GM19193 (cell line): Measurements from ENCODE around the gene ATG9B.

Experiments used
- POLR2A ChIP-seq: IDR thresholded peaks from 4 replicates; pipeline ENCODE4 v1.6.1; 2011; ENCODE audit not compliant: insufficient read depth, insufficient read length; ENCODE audit errors: extremely low read depth

The ATG9B gene

DNA sequence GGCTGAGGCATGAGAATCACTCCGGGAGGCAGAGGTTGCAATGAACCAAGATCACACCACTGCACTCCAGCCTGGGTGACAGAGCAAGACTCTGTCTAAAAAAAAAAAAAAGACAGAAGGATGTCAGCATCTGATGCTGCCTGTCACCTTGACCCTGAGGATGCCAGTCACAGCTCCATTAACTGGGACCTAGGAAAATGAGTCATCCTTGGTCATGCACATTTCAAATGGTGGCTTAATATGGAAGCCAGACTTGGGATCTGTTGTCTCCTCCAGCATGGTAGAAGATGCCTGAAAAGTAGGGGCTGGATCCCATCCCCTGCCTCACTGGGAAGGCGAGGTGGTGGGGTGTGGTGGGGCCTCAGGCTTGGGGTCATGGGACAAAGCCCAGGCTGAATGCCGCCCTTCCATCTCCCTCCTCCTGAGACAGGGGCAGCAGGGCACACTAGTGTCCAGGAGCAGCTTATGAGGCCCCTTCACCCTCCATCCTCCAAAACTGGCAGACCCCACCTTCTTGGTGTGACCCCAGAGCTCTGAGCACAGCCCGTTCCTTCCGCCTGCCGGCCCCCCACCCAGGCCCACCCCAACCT lies 32.1 kb downstream of the ATG9B start:
- TF ChIP-seq POLR2A = no peak

DNA sequence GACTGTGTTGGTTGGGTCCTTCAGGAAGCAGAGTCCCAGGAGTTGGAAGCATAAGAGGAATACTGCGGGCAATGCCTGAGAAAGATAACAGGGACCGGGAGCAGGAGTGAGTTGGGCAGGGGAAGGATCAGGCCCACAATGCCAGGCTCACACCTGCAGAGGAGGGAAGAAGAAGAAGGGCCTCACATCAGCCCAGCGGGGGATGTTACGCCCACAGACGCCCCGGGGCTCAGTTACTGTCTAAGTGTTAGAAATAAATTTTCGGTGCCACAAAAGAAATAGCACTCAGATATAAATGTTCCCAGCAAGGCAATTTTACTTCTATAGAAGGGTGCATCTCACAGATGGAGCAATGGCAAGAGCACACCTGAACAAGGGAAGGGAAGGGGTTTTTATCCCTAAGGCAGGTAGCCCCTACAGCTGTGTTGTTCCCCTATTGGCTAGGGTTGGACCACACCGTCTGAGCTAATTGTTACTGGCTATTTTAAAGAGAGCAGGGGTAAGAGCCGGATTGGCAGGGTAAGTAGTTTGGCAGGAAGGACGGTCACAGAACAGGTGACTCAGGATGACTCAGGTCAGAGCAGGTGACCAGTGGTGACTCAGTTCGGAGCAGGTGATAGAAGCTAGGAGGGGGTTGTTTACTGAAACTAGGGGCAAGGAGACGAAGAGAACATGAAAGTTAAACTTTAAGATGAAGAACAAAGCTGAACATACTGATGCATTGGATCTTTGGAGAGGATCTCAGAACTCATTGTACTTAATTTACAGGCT lies 33.7 kb downstream of the ATG9B start, which contains the start of gene NOS3:
Gene NOS3, plus strand, starts transcription at position 602 of the 771 bp plus-strand sequence. CDS start 2,787 bp downstream, outside the sequence.
- TF ChIP-seq POLR2A = no peak

DNA sequence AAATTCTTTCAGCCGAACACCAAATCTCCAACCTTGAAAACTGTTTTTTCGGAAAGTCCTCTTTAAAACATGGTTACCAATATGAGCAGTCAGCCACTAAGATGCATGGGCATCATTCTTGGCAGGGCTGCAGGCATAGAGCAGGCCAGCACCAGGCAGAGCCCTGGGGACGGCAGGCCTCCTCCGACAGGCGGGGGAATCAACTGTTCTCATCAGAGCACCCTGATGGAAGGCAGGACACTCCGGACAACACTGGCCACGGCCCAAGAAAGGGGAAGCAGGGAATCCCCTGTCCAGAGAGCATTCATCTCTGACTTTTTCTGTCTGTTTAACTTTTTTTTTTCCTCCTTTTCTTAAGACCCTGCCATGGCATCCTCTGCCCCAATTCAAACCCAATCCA lies 34.8 kb downstream of the ATG9B start:
- TF ChIP-seq POLR2A = no peak

DNA sequence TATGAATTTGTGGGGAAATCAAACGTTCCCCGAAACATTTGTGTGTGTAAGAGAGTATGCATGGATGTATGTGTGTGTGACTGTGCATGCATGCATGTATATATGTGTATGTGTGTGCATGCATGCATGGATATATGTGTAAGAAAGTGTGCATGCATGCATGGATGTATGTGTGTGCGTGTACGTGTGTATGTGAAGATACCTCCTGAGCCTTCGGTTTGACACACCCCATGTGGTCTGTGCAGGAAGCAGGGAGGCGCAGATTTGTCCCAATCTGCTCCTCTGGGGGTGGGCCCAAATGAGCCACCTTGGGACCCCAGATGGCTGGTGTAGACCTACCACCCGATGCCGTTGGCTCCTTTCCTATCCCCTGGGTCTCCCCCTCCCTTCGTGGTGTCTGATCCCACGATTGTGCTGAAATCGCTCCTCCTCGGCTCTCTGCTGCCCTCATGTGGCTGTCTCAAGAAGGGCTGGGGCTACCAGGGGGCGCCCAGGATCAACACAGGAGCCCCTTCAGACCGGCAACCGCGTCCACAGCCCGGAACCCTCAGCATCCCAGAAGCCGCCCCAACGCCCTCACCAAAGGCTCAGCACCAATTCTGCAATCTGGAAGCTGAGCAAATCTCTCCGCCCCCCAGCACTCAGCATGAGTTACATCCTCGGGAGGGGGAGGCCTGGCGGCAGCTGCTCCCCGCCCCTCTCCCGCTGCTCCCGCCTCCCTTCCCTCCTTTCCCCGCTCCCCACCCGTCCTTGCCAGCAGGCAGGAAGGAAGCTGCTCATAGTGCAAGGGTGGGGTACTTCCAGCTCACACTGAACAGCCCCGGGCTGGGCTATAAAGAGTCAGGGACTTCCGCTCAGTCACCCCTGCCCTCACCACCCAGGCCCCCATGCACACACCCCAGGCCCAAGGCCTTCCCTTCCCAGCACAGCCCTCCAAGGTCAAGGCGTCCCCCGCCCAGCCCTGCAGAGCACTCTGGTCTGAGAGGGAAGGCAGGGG lies 35.8 kb downstream of the ATG9B start:
- TF ChIP-seq POLR2A = no peak

DNA sequence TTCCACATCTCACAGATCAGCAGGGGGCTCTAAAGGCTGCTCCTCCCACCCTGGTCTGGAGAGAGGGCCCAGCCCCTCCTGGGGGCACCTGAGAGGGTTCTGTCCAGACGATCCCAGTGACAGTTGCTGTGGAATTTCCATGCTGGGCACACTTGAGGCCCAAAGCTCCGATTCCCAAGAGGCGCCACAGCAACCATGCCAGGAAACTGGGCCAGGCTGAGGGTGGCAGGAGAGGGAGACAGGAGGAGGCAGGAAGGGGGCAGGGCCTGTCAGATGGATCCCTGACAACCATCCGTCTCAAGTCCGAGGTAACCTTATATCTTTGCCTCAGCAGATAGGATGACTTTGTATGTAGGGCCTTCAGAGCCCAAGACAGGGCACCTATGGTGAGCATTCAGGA lies 37.7 kb downstream of the ATG9B start:
- no peak for TF ChIP-seq POLR2A

DNA sequence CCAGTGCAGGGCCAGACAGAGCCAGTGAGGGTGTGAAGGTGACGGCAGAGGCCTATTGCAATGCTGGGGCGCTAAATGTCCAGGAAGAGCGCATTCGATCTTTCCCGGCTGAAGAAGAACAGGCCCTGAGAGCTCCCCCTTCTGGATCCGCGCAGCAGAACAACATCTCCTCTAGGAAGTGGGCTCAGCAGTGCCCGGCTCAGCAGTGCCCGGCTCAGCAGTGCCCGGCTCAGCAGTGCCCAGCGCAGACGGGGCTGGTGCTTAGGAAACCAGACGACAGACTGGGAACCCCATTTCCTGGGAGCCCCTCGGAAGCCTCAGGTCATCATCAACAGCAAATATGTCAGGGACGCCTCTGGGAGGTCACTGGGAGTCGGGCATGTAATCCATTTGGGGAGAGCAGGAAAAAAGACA lies 38.2 kb downstream of the ATG9B start:
- TF ChIP-seq POLR2A = no peak

DNA sequence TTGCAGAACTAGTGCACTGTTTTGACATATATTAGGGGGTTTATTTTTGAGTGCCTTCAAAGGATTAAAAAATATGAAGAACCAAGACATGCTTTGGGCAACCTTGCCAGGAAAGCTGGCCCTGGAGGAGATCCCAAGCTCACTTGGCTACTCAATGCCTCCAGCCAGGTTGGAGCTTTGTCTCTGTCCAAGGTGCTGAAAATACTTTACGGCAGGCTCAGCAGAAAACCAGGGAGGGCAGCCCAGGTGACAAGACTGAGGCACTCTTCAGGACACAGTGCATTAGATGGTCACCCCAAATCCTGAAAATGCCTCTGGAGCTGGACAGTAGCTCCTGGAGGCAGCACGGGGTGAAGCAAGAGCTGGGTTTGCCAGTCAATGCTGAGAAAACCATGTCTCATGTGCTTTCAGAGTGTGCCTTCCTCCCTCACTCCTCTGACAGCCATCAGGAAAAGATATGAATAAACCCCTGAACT lies 40.4 kb downstream of the ATG9B start:
- no peak for TF ChIP-seq POLR2A

DNA sequence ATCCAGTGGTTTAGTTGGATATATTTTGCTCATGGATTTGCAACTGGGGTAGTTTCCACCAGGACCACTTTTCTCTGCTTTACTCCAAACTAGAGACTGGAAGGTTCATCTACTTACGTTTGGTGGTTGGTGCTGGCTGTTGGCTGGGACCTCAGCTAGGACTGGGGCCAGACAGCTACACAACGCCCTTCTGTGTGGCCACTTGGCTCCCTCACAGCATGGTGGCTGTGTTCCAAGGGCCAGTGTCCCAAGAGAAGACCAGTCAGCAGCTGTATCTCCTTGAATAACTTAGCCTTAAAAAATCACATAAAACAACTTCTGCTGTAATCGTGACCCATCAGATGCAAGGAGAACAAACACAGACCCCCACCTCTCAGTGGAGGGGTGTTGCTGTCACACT lies 41.9 kb downstream of the ATG9B start:
- TF ChIP-seq POLR2A = no peak

DNA sequence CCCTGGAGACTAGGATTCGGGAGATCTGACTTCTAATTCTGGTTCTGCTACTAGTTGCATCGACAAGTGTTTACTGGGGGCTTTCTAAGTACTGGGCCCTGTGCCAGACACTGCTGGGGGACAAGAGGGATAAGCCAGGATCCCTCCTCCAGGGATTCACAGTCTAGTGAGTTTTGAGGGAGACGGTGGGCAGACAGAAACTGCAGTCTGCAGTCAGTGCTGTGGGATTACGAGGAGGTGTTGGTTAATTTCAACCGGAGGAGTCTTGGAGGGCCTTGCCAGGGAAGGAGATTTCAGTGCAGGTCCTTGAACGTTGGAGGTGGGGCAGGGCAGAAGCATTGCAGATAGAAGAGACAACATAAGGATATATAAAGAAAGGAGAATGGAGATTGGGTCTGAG lies 42.6 kb downstream of the ATG9B start:
- no peak for TF ChIP-seq POLR2A

DNA sequence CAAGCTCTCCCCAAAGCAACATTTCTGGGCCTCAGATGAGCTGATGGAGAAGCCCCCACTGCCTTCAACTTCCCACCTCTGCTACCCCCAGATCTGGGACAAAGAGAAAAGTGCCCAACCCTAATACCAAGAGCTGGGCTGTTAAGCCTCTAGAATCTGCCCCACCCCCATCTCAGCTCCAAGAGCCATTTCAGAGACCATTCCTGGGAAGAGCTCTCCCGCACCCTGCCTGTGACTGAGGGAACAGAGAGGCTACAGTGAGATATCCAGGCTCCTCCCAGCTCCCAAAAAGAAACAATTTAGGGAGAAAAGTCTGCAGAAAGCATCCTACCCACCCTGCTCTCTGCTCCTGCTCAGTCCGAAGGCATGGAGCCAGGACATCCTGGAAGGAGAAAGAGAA lies 43.6 kb downstream of the ATG9B start:
- TF ChIP-seq POLR2A = no peak

DNA sequence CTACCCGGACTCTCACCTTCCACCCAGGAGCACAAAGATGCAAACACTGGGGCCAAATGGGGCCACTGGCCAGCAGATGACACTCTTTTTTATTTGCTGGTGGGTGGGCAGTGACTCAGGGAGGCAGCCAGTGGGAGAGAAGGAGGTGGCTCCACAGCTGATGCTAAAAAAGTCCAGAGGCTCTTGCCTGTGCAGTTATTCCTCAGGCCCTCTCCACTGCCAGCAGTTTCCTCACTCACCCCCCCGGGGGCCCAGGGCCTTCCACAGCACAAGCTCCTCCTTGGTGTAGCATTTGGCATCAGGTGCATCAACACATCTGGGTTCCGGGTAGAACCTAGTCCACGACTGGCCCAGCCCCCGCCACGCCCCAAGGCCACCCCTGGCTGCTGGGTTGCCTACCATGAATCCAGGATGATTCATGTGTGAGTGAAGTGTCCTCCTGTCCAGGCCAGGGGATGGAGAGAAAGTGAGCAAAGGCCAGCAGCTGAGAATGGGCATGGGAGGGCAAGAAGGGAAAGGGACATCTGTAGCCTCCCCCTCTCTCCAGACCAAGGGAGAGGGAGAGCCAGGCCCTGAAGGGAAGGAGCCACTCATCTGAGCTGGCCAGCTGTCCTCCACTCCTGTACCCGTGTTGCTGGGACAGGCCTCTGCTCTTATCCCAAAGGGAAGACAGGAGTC lies 44.4 kb downstream of the ATG9B start:
- no peak for TF ChIP-seq POLR2A

DNA sequence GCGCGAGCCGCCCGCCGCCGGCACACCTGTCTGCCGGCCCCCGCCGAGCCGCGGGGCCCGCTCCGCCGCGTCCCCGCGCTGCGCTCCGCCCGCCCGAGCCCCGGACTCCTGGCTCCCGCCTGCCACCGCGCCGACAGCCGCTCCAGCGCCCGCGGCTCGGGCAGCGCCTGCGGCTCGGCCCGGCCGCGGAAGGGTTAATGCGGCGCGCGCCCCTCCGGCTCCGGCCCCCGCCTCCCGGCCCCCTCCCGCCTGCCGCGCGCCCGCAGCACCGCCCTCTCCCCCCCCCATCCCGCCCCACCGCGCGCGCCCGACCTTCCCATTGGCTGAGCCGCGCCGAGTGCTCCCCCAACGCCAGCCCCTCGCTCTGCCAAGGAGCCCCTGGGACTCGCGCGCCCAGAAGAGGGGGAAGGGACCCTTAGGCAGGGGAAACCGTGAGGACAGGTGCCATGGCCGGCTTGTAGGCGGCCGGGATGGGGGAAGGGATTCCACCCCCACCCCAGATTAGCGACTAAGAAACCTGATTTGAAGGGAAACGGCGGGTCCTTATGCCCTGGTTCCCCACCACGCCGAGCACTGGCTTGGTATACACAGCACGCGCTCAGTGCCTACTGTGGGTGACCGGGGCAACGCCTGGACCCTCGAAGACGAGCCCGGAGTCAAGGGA lies 46.0 kb downstream of the ATG9B start, which contains the start of gene KCNH2:
Gene KCNH2, minus strand, starts transcription at position 196 of the 664 bp plus-strand sequence. CDS start 408 bp downstream, outside the sequence.
- TF ChIP-seq POLR2A = no peak

DNA sequence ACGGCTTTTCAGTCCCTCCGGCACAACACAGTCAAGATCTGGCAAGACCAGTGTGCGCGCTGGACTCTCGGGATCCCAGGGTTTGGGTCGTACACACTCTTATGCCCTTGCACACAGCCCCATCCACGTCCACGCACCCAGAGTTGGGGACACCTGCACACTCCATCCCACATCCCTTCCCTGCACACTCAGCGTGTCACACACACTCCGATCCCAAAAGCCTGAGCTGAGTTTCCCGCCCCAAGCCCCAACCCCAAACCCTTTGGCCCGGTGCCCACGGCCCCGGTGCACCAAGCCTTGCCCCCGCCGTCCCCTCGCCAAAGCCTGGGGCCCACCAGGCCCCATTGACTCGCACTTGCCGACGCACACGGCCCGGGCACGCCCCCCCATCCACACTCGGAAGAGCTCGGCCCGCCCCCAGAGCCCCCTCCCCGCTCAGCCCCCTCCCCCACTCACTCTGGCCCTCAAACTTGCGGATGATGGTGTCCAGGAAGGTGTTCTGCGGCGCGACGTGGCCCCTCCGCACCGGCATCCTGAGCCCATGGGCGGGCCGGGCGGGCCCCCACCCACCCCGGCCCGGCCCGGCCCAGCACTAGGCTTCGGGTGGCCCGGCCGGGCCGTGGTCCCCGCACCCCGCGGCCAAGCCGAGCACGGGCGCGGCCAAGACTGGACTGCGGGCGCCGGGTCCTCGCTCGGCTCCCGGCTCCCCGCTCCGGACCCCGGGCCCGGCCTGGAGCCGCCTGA lies 46.7 kb downstream of the ATG9B start:
- TF ChIP-seq POLR2A = no peak
